ENCODE data around the gene RYR2.

RYR2 gene

DNA sequence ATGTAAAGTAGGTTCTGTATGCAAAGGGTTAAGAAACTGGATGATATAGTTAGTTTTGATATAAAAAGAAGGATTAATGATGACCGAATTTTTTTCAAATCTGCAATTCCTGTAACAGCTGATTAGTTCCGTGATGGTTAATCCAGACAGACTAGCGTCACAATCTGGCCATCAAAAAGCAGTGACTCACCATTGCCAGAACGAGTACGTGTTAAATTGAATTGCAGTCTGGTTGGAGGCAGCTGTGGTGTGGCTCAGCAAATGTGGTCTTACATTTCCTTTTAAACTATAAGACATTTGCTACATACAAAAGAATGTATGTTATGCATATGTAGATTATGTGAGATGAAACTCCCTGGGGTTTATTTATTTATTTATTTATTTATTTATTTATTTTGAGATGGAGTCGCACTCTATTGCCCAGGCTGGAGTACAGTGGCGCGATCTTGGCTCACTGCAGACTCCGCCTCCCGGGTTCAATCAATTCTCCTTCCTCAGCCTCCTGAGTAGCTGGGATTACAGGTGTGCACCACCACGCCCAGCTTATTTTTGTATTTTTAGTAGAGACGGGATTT lies 139.8 kb downstream of the RYR2 start:
- no peak for DNase-seq (ENCODE audit: low read depth)
- TF ChIP-seq, protein P1, sequence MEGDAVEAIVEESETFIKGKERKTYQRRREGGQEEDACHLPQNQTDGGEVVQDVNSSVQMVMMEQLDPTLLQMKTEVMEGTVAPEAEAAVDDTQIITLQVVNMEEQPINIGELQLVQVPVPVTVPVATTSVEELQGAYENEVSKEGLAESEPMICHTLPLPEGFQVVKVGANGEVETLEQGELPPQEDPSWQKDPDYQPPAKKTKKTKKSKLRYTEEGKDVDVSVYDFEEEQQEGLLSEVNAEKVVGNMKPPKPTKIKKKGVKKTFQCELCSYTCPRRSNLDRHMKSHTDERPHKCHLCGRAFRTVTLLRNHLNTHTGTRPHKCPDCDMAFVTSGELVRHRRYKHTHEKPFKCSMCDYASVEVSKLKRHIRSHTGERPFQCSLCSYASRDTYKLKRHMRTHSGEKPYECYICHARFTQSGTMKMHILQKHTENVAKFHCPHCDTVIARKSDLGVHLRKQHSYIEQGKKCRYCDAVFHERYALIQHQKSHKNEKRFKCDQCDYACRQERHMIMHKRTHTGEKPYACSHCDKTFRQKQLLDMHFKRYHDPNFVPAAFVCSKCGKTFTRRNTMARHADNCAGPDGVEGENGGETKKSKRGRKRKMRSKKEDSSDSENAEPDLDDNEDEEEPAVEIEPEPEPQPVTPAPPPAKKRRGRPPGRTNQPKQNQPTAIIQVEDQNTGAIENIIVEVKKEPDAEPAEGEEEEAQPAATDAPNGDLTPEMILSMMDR (IDR thresholded peaks at IDR 0.05; ENCODE audit: insufficient read depth, low read depth, low read length, missing control alignments), result no peak
- H3K4me3 ChIP-seq (ENCODE audit: low read depth, low read length), result no peak overlapping the region

DNA sequence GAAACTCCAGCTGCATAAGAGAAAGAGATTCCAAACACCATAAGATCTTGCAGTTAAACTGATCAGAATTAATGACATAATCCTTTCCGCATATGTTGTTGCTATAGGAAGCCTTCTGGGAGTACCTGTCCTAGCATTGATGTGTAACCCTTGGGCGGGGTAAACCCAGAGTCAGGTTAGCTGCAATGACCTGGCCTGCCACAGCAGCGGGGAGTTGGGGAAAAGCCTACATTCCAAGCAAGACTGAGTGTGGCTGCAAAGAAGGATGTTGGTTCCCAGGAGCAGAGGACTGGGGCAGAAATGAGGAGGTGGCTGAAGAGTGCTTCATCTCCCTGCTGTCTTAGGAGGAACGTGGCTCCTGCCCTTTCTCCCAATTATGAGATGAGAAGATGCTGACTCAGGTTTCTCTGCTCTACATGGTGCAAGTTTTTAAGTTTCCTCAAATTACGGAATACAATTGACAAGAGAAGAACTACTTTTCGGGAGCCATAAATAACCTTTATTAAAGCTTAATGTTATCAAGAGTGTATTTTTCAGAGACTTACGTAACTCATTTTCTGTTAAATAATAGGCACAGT lies 142.1 kb downstream of the RYR2 start:
- DNase-seq (ENCODE audit: low read depth), result no peak
- TF ChIP-seq, protein P1 (IDR thresholded peaks at IDR 0.05; ENCODE audit: insufficient read depth, low read depth, low read length, missing control alignments), result no peak
- no peak overlapping the region for H3K4me3 ChIP-seq (ENCODE audit: low read depth, low read length)

DNA sequence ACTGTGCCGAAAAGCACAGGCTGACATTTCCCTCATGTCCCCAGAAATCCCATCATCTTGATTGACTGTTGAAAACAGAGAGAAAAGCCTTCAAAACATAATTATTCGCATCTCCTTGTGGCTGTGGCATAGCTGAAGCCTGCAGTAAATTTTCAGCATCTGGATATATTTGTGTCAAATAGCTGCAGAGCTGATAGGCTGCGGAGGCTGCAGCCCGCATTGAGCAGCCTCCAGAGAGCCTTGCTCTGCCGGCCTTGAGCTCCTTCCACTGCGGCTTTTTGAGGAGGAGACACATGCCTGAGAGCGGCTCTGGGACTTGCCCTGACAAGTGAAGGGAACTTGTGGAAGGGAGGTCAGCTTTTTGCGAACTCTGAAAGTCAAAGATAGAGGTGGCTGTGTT lies 144.7 kb downstream of the RYR2 start:
- H3K4me3 ChIP-seq (ENCODE audit: low read depth, low read length), result no peak overlapping the region
- TF ChIP-seq, protein P1 (IDR thresholded peaks at IDR 0.05; ENCODE audit: insufficient read depth, low read depth, low read length, missing control alignments), result no peak
- DNase-seq (ENCODE audit: low read depth), result no peak

DNA sequence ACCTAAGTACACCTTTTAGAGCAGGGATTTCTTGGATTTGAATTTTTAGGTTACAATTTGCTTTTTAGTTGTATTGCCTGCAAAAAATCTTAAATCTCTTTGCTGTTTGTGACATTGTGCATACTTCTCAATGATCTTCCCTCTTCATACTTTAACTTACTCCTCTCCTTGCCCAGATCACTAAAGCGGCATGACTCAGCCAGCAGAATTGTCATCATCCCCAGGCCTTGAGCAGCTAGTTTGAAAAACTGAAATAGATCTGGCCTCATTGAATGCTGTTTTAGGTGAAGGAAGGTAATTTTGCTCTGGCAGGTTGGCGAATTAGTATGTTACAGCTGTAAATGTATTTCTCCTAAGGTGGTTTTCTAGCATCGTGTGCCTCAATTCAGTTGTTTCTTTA lies 145.9 kb downstream of the RYR2 start:
- no peak for DNase-seq (ENCODE audit: low read depth)
- TF ChIP-seq, protein P1 (IDR thresholded peaks at IDR 0.05; ENCODE audit: insufficient read depth, low read depth, low read length, missing control alignments), result no peak

DNA sequence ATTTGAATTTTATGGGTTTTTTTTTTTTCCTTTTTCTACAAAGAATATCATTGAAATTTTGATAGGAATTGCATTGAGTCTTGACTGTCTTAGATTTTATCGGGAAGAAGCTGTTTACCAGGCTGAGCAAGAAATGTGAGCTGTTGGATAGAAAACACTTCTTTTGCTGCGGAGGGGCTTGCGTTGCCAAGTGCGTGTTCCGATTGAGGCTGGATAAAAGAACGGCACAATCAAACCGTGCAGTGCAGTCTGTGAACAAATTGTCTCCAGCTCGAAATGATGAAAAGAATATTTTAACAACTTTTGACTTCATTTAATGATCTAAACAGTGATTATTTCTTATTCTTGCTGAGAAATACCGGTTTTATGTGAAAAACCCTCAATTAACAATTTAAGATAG lies 149.4 kb downstream of the RYR2 start:
- H3K4me3 ChIP-seq (ENCODE audit: low read depth, low read length), result no peak overlapping the region
- TF ChIP-seq, protein P1 (IDR thresholded peaks at IDR 0.05; ENCODE audit: insufficient read depth, low read depth, low read length, missing control alignments), result no peak

More for the DNA sequence above, 145.9 kb downstream of the RYR2 start:
- H3K4me3 ChIP-seq (ENCODE audit: low read depth, low read length), result no peak overlapping the region

DNA sequence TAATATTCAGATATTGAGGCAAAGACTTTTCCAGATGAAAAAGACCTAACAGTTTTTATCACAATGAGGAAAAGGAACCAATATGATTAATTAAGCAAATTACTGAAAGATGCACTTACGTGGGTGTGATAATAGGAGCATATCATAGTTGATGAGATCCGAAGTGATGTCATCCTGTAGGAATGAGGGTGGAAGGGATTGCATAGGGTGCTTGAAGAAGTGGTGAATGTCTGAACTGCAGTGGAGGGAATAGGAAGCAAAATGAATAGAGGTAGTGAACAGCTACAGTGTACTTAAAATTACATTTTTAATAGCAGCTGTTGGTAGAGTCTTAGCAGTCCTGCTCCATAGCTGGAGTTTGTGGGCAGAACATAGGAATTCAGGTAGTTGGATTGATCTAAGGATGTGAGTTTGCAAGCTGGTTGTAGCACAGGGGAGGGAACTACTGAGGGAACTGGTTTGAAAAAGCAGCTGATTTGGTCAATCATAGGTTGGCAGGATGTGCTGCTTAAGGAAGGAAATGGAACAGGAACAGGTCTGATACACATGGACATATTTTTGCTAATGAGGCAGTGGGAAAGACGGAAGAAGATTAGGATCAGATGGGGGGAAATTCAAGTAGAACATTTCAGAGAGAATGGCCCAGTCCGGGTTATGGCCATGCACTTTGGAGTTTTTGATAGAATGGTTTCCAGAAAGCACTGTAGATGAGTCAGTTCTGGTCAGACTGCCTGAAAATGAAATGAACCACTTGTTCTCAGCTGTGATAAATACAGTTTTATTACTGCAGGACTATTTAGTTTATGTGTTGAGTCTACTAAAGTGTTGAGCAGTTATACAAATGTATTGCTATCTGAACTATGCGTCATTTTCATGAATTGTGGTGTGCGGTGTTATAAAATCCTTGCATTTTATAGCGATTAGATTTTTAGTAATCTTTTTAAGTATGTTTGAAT lies 155.8 kb downstream of the RYR2 start:
- DNase-seq (ENCODE audit: low read depth), result no peak
- H3K4me3 ChIP-seq (ENCODE audit: low read depth, low read length), result no peak overlapping the region
- TF ChIP-seq, protein P1 (IDR thresholded peaks at IDR 0.05; ENCODE audit: insufficient read depth, low read depth, low read length, missing control alignments), result no peak

More for the DNA sequence above, 149.4 kb downstream of the RYR2 start:
- DNase-seq (ENCODE audit: low read depth), result no peak
